ENCODE results near the gene C6.
"Not testable (repeated sequence)": the region's sequence is repeated elsewhere in the genome, so short reads cannot be mapped to it uniquely, and the experiment has no call there.

C6 gene

GRCh38 chr5:41196197-41196596 is 17.1 kb downstream of the C6 start:
- DNase-seq, result no peak

- no peak for DNase-seq
Measured at GRCh38 chr5:41195228-41195627, 18.1 kb downstream of the C6 start.

GRCh38 chr5:41194339-41194738 is 19.0 kb downstream of the C6 start:
- DNase-seq, result no peak

GRCh38 chr5:41193456-41194205 is 19.7 kb downstream of the C6 start:
- DNase-seq, result no peak

- no peak for DNase-seq
Measured at GRCh38 chr5:41191249-41191648, 22.1 kb downstream of the C6 start.

GRCh38 chr5:41186143-41186542 is 27.2 kb downstream of the C6 start:
- no peak for DNase-seq

- DNase-seq, result not testable (repeated sequence)
Measured at GRCh38 chr5:41183331-41183730, 30.0 kb downstream of the C6 start.

GRCh38 chr5:41182666-41183065 is 30.7 kb downstream of the C6 start:
- DNase-seq, result no peak

- DNase-seq, result no peak
Measured at GRCh38 chr5:41181691-41182564, 31.4 kb downstream of the C6 start.

- DNase-seq, result no peak
Measured at GRCh38 chr5:41176952-41177351, 36.4 kb downstream of the C6 start.

- no peak for DNase-seq
Measured at GRCh38 chr5:41172012-41172411, 41.3 kb downstream of the C6 start.

- DNase-seq, result no peak
Measured at GRCh38 chr5:41161271-41161670, 52.1 kb downstream of the C6 start.

- no peak for DNase-seq
Measured at GRCh38 chr5:41157272-41157894, 55.9 kb downstream of the C6 start.

GRCh38 chr5:41156739-41157138 is 56.6 kb downstream of the C6 start:
- no peak for DNase-seq

GRCh38 chr5:41154491-41154890 is 58.8 kb downstream of the C6 start:
- no peak for DNase-seq

- DNase-seq, result no peak
Measured at GRCh38 chr5:41151564-41151963, 61.8 kb downstream of the C6 start.

GRCh38 chr5:41148448-41148847 is 64.9 kb downstream of the C6 start:
- DNase-seq, result no peak

GRCh38 chr5:41145306-41145705 is 68.0 kb downstream of the C6 start:
- no peak for DNase-seq

- DNase-seq, result no peak
Measured at GRCh38 chr5:41143131-41143901, 70.0 kb downstream of the C6 start.

- DNase-seq, result no peak
Measured at GRCh38 chr5:41127967-41128690, 85.2 kb downstream of the C6 start.

GRCh38 chr5:41122459-41122858 is 90.9 kb downstream of the C6 start:
- no peak for DNase-seq

- DNase-seq, result no peak
Measured at GRCh38 chr5:41120600-41120999, 92.7 kb downstream of the C6 start.

Data from NCI-H226 (cell line).